H1 (cell line): ENCODE measurements around the gene ZNRF3. TPM values are rescaled to one million over a fixed set of nuclear protein-coding genes. Genes with fewer than 3 reads are reported as not detected.

Experiments used
- BCL11A ChIP-seq, 2 experiments: IDR thresholded peaks; one replicate each; pipeline ENCODE4 v1.6.1; 2011; ENCODE audit warnings: low read depth in 2 of 2, low read length in 2 of 2, mild to moderate bottlenecking in 2 of 2
- EZH2 ChIP-seq: fragments of 200-600 bp; sonication (generic); IDR thresholded peaks from 2 replicates; pipeline ENCODE4 v1.7.1; 2012; ENCODE audit warnings: low read depth, mild to moderate bottlenecking, moderate library complexity, low read length, inconsistent platforms; ENCODE audit not compliant: severe bottlenecking
- GTF2F1 ChIP-seq: IDR thresholded peaks from 2 replicates; pipeline ENCODE4 v1.6.1; 2012; ENCODE audit warnings: low read depth, low read length, improper control_type of control experiment, borderline replicate concordance
- HDAC6 ChIP-seq: IDR thresholded peaks from one replicate; pipeline ENCODE4 v1.7.1; 2012; ENCODE audit warnings: low read depth, mild to moderate bottlenecking, inconsistent platforms, low read length, moderate library complexity
- KDM1A ChIP-seq: fragments of 200-600, 300-600 bp; sonication (generic); IDR thresholded peaks from 2 replicates; pipeline ENCODE4 v1.7.1; 2016; ENCODE audit warnings: mild to moderate bottlenecking, low read length, borderline replicate concordance
- NANOG ChIP-seq: IDR thresholded peaks from 2 replicates; pipeline ENCODE4 v1.6.1; 2011; ENCODE audit warnings: low read length, low read depth, mild to moderate bottlenecking, inconsistent platforms; ENCODE audit not compliant: insufficient read depth, poor library complexity, severe bottlenecking
- SAP30 ChIP-seq: fragments of 300-600 bp; sonication (generic); IDR thresholded peaks from 2 replicates; pipeline ENCODE4 v1.7.1; 2012; ENCODE audit warnings: low read length, moderate library complexity, mild to moderate bottlenecking, inconsistent platforms; ENCODE audit not compliant: insufficient read depth, insufficient replicate concordance
- SP2 ChIP-seq: IDR thresholded peaks from 2 replicates; pipeline ENCODE4 v1.6.1; 2012; ENCODE audit warnings: mild to moderate bottlenecking, low read length, inconsistent platforms
- TBP ChIP-seq: IDR thresholded peaks from 2 replicates; pipeline ENCODE4 v1.6.1; 2011; ENCODE audit warnings: low read depth, low read length, improper control_type of control experiment
- polyA plus RNA-seq, 7 experiments: library from polyadenylated mRNA; depleted of rRNA in 3 of 7; stranded (reverse) in 5 of 7; unstranded in 2 of 7; fragments of >200 nt in 5 of 7; fragments of 200-250 nt in 2 of 7; gene quantifications; 1 replicate in 5 of 7; 2 replicates in 1 of 7; 4 replicates in 1 of 7; pipeline versions ENCODE4 v1.2.1 to v1.2.3, GENCODE V29; 2011 to 2013; ENCODE audit warnings: missing spikeins in 2 of 7, mixed read lengths in 2 of 7
- total RNA-seq: library from RNA; stranded (reverse); fragmentation: NEBNext Ultra II Directional; extraction: Animal tissue kit (Norgen Biotek cat#: 25700); gene quantifications from 2 replicates; pipeline ENCODE4 v1.2.1, GENCODE V29; 2021
- TF ChIP-seq, protein P1 (sequence below): fragments of 300-600 bp; sonication (generic); IDR thresholded peaks from 2 replicates; pipeline ENCODE4 v1.7.1; 2012; ENCODE audit warnings: low read length, moderate library complexity, mild to moderate bottlenecking, inconsistent platforms; ENCODE audit not compliant: insufficient replicate concordance
- TF ChIP-seq, protein P2 (sequence below): IDR thresholded peaks from 2 replicates; pipeline ENCODE4 v1.6.1; 2011; ENCODE audit warnings: low read depth, mild to moderate bottlenecking, low read length; ENCODE audit not compliant: insufficient read depth

Gene ZNRF3
- total and polyA plus RNA-seq, 2 of the 8 experiments (the other 6 are each of a cell fraction or from before 2014, with no cell fraction given) = 14.1 to 21.7 TPM

DNA sequence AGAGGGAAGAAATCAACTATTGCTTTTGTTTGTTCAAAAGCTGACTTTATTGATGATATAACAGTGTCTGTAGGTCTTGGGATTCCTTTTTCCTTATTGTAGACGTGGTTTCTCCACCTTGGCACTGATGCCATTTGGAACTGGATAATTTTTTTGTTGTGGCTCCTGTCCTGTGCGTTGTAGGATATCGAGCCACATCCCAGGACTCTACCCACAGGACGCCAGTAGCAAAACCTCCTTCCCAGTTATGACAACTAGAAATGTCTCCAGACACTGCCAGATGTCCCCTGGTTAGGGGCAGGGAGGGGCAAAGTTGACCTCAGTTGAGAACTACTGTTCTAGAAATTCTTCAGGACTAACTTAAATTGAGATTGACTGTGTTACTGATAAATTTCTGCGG lies 45.8 kb downstream of the ZNRF3 start (continued):
- TF ChIP-seq, protein P1, sequence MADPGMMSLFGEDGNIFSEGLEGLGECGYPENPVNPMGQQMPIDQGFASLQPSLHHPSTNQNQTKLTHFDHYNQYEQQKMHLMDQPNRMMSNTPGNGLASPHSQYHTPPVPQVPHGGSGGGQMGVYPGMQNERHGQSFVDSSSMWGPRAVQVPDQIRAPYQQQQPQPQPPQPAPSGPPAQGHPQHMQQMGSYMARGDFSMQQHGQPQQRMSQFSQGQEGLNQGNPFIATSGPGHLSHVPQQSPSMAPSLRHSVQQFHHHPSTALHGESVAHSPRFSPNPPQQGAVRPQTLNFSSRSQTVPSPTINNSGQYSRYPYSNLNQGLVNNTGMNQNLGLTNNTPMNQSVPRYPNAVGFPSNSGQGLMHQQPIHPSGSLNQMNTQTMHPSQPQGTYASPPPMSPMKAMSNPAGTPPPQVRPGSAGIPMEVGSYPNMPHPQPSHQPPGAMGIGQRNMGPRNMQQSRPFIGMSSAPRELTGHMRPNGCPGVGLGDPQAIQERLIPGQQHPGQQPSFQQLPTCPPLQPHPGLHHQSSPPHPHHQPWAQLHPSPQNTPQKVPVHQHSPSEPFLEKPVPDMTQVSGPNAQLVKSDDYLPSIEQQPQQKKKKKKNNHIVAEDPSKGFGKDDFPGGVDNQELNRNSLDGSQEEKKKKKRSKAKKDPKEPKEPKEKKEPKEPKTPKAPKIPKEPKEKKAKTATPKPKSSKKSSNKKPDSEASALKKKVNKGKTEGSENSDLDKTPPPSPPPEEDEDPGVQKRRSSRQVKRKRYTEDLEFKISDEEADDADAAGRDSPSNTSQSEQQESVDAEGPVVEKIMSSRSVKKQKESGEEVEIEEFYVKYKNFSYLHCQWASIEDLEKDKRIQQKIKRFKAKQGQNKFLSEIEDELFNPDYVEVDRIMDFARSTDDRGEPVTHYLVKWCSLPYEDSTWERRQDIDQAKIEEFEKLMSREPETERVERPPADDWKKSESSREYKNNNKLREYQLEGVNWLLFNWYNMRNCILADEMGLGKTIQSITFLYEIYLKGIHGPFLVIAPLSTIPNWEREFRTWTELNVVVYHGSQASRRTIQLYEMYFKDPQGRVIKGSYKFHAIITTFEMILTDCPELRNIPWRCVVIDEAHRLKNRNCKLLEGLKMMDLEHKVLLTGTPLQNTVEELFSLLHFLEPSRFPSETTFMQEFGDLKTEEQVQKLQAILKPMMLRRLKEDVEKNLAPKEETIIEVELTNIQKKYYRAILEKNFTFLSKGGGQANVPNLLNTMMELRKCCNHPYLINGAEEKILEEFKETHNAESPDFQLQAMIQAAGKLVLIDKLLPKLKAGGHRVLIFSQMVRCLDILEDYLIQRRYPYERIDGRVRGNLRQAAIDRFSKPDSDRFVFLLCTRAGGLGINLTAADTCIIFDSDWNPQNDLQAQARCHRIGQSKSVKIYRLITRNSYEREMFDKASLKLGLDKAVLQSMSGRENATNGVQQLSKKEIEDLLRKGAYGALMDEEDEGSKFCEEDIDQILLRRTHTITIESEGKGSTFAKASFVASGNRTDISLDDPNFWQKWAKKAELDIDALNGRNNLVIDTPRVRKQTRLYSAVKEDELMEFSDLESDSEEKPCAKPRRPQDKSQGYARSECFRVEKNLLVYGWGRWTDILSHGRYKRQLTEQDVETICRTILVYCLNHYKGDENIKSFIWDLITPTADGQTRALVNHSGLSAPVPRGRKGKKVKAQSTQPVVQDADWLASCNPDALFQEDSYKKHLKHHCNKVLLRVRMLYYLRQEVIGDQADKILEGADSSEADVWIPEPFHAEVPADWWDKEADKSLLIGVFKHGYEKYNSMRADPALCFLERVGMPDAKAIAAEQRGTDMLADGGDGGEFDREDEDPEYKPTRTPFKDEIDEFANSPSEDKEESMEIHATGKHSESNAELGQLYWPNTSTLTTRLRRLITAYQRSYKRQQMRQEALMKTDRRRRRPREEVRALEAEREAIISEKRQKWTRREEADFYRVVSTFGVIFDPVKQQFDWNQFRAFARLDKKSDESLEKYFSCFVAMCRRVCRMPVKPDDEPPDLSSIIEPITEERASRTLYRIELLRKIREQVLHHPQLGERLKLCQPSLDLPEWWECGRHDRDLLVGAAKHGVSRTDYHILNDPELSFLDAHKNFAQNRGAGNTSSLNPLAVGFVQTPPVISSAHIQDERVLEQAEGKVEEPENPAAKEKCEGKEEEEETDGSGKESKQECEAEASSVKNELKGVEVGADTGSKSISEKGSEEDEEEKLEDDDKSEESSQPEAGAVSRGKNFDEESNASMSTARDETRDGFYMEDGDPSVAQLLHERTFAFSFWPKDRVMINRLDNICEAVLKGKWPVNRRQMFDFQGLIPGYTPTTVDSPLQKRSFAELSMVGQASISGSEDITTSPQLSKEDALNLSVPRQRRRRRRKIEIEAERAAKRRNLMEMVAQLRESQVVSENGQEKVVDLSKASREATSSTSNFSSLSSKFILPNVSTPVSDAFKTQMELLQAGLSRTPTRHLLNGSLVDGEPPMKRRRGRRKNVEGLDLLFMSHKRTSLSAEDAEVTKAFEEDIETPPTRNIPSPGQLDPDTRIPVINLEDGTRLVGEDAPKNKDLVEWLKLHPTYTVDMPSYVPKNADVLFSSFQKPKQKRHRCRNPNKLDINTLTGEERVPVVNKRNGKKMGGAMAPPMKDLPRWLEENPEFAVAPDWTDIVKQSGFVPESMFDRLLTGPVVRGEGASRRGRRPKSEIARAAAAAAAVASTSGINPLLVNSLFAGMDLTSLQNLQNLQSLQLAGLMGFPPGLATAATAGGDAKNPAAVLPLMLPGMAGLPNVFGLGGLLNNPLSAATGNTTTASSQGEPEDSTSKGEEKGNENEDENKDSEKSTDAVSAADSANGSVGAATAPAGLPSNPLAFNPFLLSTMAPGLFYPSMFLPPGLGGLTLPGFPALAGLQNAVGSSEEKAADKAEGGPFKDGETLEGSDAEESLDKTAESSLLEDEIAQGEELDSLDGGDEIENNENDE = no peak
- TF ChIP-seq HDAC6 = no peak
- no peak for TF ChIP-seq SP2
- TF ChIP-seq, protein P2, sequence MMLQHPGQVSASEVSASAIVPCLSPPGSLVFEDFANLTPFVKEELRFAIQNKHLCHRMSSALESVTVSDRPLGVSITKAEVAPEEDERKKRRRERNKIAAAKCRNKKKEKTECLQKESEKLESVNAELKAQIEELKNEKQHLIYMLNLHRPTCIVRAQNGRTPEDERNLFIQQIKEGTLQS = no peak
- no peak for TF ChIP-seq SAP30
- TF ChIP-seq GTF2F1 = no peak
- no peak for TF ChIP-seq BCL11A (IDR thresholded peaks at IDR 0.05; ENCODE audit: low read depth in 2 of 2, low read length in 2 of 2)
- TF ChIP-seq EZH2 = no peak
- TF ChIP-seq TBP = no peak
- TF ChIP-seq NANOG = no peak
- TF ChIP-seq KDM1A = no peak
